Effector memory CD4-positive, alpha-beta T cell (primary cell): ENCODE measurements around the gene UBE3C.

Experiments
- DNase-seq, 3 donors: peaks; one replicate each; pipeline ENCODE4 v3.0.0-alpha.2; 2020
- H3K27ac ChIP-seq: 2 replicates; pipeline ENCODE4 v1.7.0; 2013; ENCODE audit warnings: mild to moderate bottlenecking, low read length, moderate library complexity; ENCODE audit not compliant: insufficient read depth, poor library complexity, severe bottlenecking
- H3K27me3 ChIP-seq: replicated peaks from 2 replicates; pipeline ENCODE4 v1.7.0; 2013; ENCODE audit warnings: mild to moderate bottlenecking, low read length; ENCODE audit not compliant: insufficient read depth, control insufficient read depth, poor library complexity, severe bottlenecking
- H3K36me3 ChIP-seq: 2 replicates; pipeline ENCODE4 v1.7.0; 2013; ENCODE audit warnings: mild to moderate bottlenecking, low read length, moderate library complexity; ENCODE audit not compliant: control insufficient read depth, insufficient read depth
- H3K4me1 ChIP-seq: 2 replicates; pipeline ENCODE4 v1.7.0; 2013; ENCODE audit warnings: low read length, mild to moderate bottlenecking; ENCODE audit not compliant: control insufficient read depth, insufficient read depth, poor library complexity, severe bottlenecking
- H3K4me3 ChIP-seq: 2 replicates; pipeline ENCODE4 v1.7.0; 2013; ENCODE audit warnings: low read length, low read depth, mild to moderate bottlenecking; ENCODE audit not compliant: insufficient read depth, poor library complexity, severe bottlenecking
- H3K9me3 ChIP-seq: 2 replicates; pipeline ENCODE4 v1.7.0; 2013; ENCODE audit warnings: mild to moderate bottlenecking, low read length, moderate library complexity; ENCODE audit not compliant: control insufficient read depth

The UBE3C gene

GRCh38 chr7:157313645-157314044, 174.9 kb downstream of the UBE3C start:
- DNase-seq: no peak
- Histone ChIP-seq H3K27me3 (no peaks in the 10 kb centered on the region), H3K4me1 (no peaks in the 10 kb centered on the region), H3K36me3 (no peaks in the 10 kb centered on the region), H3K27ac (no peak overlapping the region), H3K9me3 (no peaks in the 10 kb centered on the region), H3K4me3 (no peak overlapping the region)

- Histone ChIP-seq H3K9me3 (no peaks in the 10 kb centered on the region), H3K4me1 (no peaks in the 10 kb centered on the region), H3K27me3 (no peaks in the 10 kb centered on the region), H3K27ac (no peak overlapping the region), H3K4me3 (no peak overlapping the region), H3K36me3 (no peaks in the 10 kb centered on the region)
- DNase-seq: no peak
These were observed 179.4 kb downstream of the UBE3C start for GRCh38 chr7:157318015-157318706.
